Keratinocyte (primary cell): ENCODE results near the gene TMEM151A.

Source experiments
- CTCF ChIP-seq, 3 experiments: IDR thresholded peaks in 1 of 3; conservative IDR thresholded peaks in 1 of 3; optimal IDR thresholded peaks in 1 of 3; 2 replicates in 2 of 3; 3 replicates in 1 of 3; pipeline versions ENCODE3 to v1.5.1; 2011; ENCODE audit warnings: low read length in 3 of 3, mild to moderate bottlenecking in 3 of 3, moderate library complexity in 2 of 3, control low read depth in 1 of 3, inconsistent platforms in 1 of 3; ENCODE audit not compliant: insufficient read depth in 2 of 3; ENCODE audit errors: extremely low read depth in 1 of 3
- EZH2 ChIP-seq: IDR thresholded peaks from one replicate; pipeline ENCODE4 v1.6.1; 2012; ENCODE audit warnings: inconsistent platforms, mild to moderate bottlenecking, low read length, moderate library complexity

GRCh38 chr11:66242095-66242765, 49.5 kb upstream of the TMEM151A start:
- TF ChIP-seq CTCF (optimal IDR thresholded peaks at IDR 0.05 in 1 of 3, IDR thresholded peaks at IDR 0.05 in 1 of 3, conservative IDR thresholded peaks at IDR 0.05 in 1 of 3; ENCODE audit: extremely low read depth in 1 of 3, insufficient read depth in 2 of 3, low read length in 3 of 3) (no peak), EZH2 (no peak)
